Nephron progenitor cell (in vitro differentiated cells): ENCODE results near the gene SIRT7.
A peak's percentile ranks its signal among the peaks of the same experiment; 100 is the strongest.

Experiments used
- DNase-seq: peaks from one replicate; pipeline ENCODE4 v3.0.0; 2021
- H3K27ac Mint-ChIP-seq: 2 replicates; pipeline ENCODE4 v1.8.0; 2021; ENCODE audit warnings: mild to moderate bottlenecking, moderate library complexity, mixed read lengths
- H3K27me3 Mint-ChIP-seq: 2 replicates; pipeline ENCODE4 v1.8.0; 2021; ENCODE audit warnings: mild to moderate bottlenecking, low read depth, mixed read lengths; ENCODE audit not compliant: poor library complexity
- H3K36me3 Mint-ChIP-seq: 2 replicates; pipeline ENCODE4 v1.8.0; 2021; ENCODE audit warnings: low read depth, mixed read lengths
- H3K4me1 Mint-ChIP-seq: 2 replicates; pipeline ENCODE4 v1.8.0; 2021; ENCODE audit warnings: mixed read lengths
- H3K4me3 Mint-ChIP-seq: 2 replicates; pipeline ENCODE4 v1.8.0; 2021; ENCODE audit warnings: mild to moderate bottlenecking, moderate library complexity, mixed read lengths
- H3K9me3 Mint-ChIP-seq: 2 replicates; pipeline ENCODE4 v1.8.0; 2021; ENCODE audit warnings: mild to moderate bottlenecking, moderate library complexity, mixed read lengths
- CTCF ChIP-seq: fragments of 200-600 bp; sonication (generic); IDR thresholded peaks from 2 replicates; pipeline ENCODE4 v1.5.0; 2021; ENCODE audit warnings: antibody characterized with exemption

The SIRT7 gene

GRCh38 chr17:81888105-81888987, 29.6 kb downstream of the SIRT7 start:
- peak overlapping the region; percentile 87 for H3K4me3 Mint-ChIP-seq
- H3K4me1 Mint-ChIP-seq = peaks cover 21% of the 10 kb centered on the region
- DNase-seq = no peak
- no peak overlapping the region for H3K27ac Mint-ChIP-seq
- no peaks in the 10 kb centered on the region for H3K9me3 Mint-ChIP-seq
- H3K27me3 Mint-ChIP-seq = no peaks in the 10 kb centered on the region
- H3K36me3 Mint-ChIP-seq = peaks cover 48% of the 10 kb centered on the region
- TF ChIP-seq CTCF = no peak

- Mint-ChIP-seq H3K36me3 (peaks cover 64% of the 10 kb centered on the region), H3K4me3 (no peak overlapping the region), H3K4me1 (peaks cover 21% of the 10 kb centered on the region), H3K27ac (peak overlapping the region; percentile 42), H3K27me3 (no peaks in the 10 kb centered on the region), H3K9me3 (no peaks in the 10 kb centered on the region)
- TF ChIP-seq CTCF = no peak
- no peak for DNase-seq
Measured at GRCh38 chr17:81885869-81886548, 32.0 kb downstream of the SIRT7 start.

GRCh38 chr17:81885454-81885853, 32.5 kb downstream of the SIRT7 start:
- no peaks in the 10 kb centered on the region for H3K9me3 Mint-ChIP-seq
- H3K36me3 Mint-ChIP-seq = peaks cover 67% of the 10 kb centered on the region
- peaks cover 19% of the 10 kb centered on the region for H3K4me1 Mint-ChIP-seq
- no peaks in the 10 kb centered on the region for H3K27me3 Mint-ChIP-seq
- no peak for TF ChIP-seq CTCF
- H3K27ac Mint-ChIP-seq = peak overlapping the region; percentile 42
- no peak for DNase-seq
- H3K4me3 Mint-ChIP-seq = no peak overlapping the region

- Mint-ChIP-seq H3K27ac (peak overlapping the region; percentile 68), H3K4me3 (no peak overlapping the region), H3K4me1 (peaks cover 14% of the 10 kb centered on the region), H3K36me3 (peaks cover 71% of the 10 kb centered on the region), H3K27me3 (no peaks in the 10 kb centered on the region), H3K9me3 (no peaks in the 10 kb centered on the region)
- TF ChIP-seq CTCF = no peak
- DNase-seq = no peak
Measured at GRCh38 chr17:81884968-81885367, 33.0 kb downstream of the SIRT7 start.

GRCh38 chr17:81884520-81884919, 33.5 kb downstream of the SIRT7 start:
- TF ChIP-seq CTCF = no peak
- DNase-seq = no peak
- Mint-ChIP-seq H3K4me1 (peaks cover 10% of the 10 kb centered on the region), H3K27me3 (no peaks in the 10 kb centered on the region), H3K4me3 (no peak overlapping the region), H3K27ac (peak overlapping the region; percentile 68), H3K9me3 (no peaks in the 10 kb centered on the region), H3K36me3 (peaks cover 74% of the 10 kb centered on the region)
